Transverse colon (tissue), 4 donors: ENCODE measurements around the gene MAGEA9B. TPM values are rescaled to one million over a fixed set of nuclear protein-coding genes. Genes with fewer than 3 reads are reported as not detected.
"Not testable (repeated sequence)": the region's sequence is repeated elsewhere in the genome, so short reads cannot be mapped to it uniquely, and the experiment has no call there.

Experiments
- DNase-seq: peaks from one replicate; pipeline ENCODE4 v3.0.0-alpha.2; 2019
- H3K27ac ChIP-seq, 4 donors: fragments of 200-600 bp; sonication (generic); 2 replicates each; pipeline ENCODE4 v1.5.1; 2016 to 2018; ENCODE audit warnings: inconsistent platforms in 4 of 4
- H3K27me3 ChIP-seq: fragments of 200-600 bp; sonication (generic); 2 replicates; pipeline ENCODE4 v1.5.1; 2017; ENCODE audit warnings: inconsistent platforms
- H3K36me3 ChIP-seq, 4 donors: fragments of 200-600 bp; sonication (generic); 2 replicates each; pipeline ENCODE4 v1.5.1; 2017 to 2019; ENCODE audit warnings: inconsistent platforms in 4 of 4
- H3K4me1 ChIP-seq, 4 donors: fragments of 200-600 bp; sonication (generic); 2 replicates each; pipeline ENCODE4 v1.5.1; 2017 to 2020; ENCODE audit warnings: inconsistent platforms in 4 of 4
- H3K4me3 ChIP-seq, 4 donors: fragments of 200-600 bp; sonication (generic); 1 replicate in 1 of 4; 2 replicates in 3 of 4; pipeline versions ENCODE4 v1.5.1 to v1.6.1; 2017 to 2019; ENCODE audit warnings: inconsistent platforms in 4 of 4
- H3K9me3 ChIP-seq, 2 donors: fragments of 200-600 bp; sonication (generic); 2 replicates each; pipeline ENCODE4 v1.5.1; 2017 to 2019; ENCODE audit warnings: inconsistent platforms in 2 of 2
- CTCF ChIP-seq, 5 experiments: fragments of 200-600 bp in 3 of 5; fragments of 450-650 bp in 2 of 5; sonication (generic) in 3 of 5; IDR thresholded peaks; 1 replicate in 2 of 5; 2 replicates in 3 of 5; pipeline ENCODE4 v1.5.1; 2016 to 2017; ENCODE audit warnings: antibody characterized with exemption in 5 of 5, inconsistent platforms in 3 of 5, mild to moderate bottlenecking in 2 of 5, moderate library complexity in 1 of 5
- EP300 ChIP-seq: sonication (generic); formaldehyde crosslinking; IDR thresholded peaks from one replicate; pipeline ENCODE4 v1.6.1; 2017; ENCODE audit warnings: antibody characterized with exemption, low read depth
- POLR2A ChIP-seq: fragments of 450-650 bp; IDR thresholded peaks from one replicate; pipeline ENCODE4 v1.6.1; 2016; ENCODE audit warnings: antibody characterized with exemption, mild to moderate bottlenecking, moderate library complexity
- POLR2AphosphoS5 ChIP-seq, 3 donors: sonication (generic); formaldehyde crosslinking; IDR thresholded peaks; one replicate each; pipeline ENCODE4 v1.6.1; 2016; ENCODE audit warnings: antibody characterized with exemption in 3 of 3
- WGBS, 2 donors: methylation state at CpG; one replicate each; pipeline ENCODE4 v1.1.5; 2018; ENCODE audit warnings: low coverage in 1 of 2; 5-methylcytosine and 5-hydroxymethylcytosine counted together
- in situ Hi-C, 4 donors: fragments of 200-750 bp; cut with MboI; loops; one replicate each; pipeline versions ENCODE4 v1.15.0 to v1.15.1; 2017; ENCODE audit warnings: low sequenced_read_pairs in 3 of 4, low pct_ligation_motif_present in 1 of 4, low pct_unique_long_range_greater_than_20kb in 1 of 4
- intact Hi-C: fragments of 100-400 bp; cut with DNase I; formaldehyde crosslinking; loops from one replicate; pipeline ENCODE4 v1.15.1; 2023; ENCODE audit warnings: low total_unique reads
- total RNA-seq, 4 donors: library from RNA; depleted of rRNA; stranded (reverse); fragments of >200 nt; gene quantifications; one replicate each; pipeline ENCODE4 v1.1.0, GENCODE V29; 2016

Gene MAGEA9B
- total RNA-seq, 4 donors from 2014 or later, result not detected

GRCh38 chrX:149629730-149630387, 42.6 kb upstream of the MAGEA9B start:
- TF ChIP-seq EP300, result no peak
- no peak for TF ChIP-seq POLR2AphosphoS5 (IDR thresholded peaks at IDR 0.05)
- TF ChIP-seq POLR2A, result no peak
- TF ChIP-seq CTCF (IDR thresholded peaks at IDR 0.05), result no peak
- DNase-seq, result no peak
- intact Hi-C loops (loop anchor here (5.0 kb wide), 1 partner anchor 427 kb away; no protein-coding TSS in a partner anchor), in situ Hi-C loops (loop anchor here in 1 of 4 donors (25.0 kb wide), 1 partner anchor 118 kb away; the partner anchor contains the start of gene IDS)
- WGBS, 2 donors, result 73 to 100% methylated on average over 2 to 5 of the region's 5 CpGs
- H3K4me1 ChIP-seq, result peaks cover 0 to 15% (median 0%) of the 10 kb centered on the region in 4 donors
- H3K36me3 ChIP-seq, result no peaks in the 10 kb centered on the region
- H3K9me3 ChIP-seq, result no peaks in the 10 kb centered on the region
- H3K27me3 ChIP-seq, result no peaks in the 10 kb centered on the region
- no peak overlapping the region for H3K27ac ChIP-seq
- peak overlapping the region in 1 of 4 donors; percentile 87 for H3K4me3 ChIP-seq

- Histone ChIP-seq H3K4me3 (no peak overlapping the region), H3K27me3 (no peaks in the 10 kb centered on the region), H3K9me3 (no peaks in the 10 kb centered on the region), H3K27ac (no peak overlapping the region), H3K36me3 (no peaks in the 10 kb centered on the region), H3K4me1 (peaks cover 0 to 15% (median 0%) of the 10 kb centered on the region in 4 donors)
- no peak for DNase-seq
- intact Hi-C loops (no loop called here), in situ Hi-C loops (loop anchor here in 1 of 4 donors (25.0 kb wide), 1 partner anchor 116 kb away; the partner anchor contains the start of gene IDS)
- TF ChIP-seq EP300 (no peak), POLR2A (no peak), POLR2AphosphoS5 (IDR thresholded peaks at IDR 0.05) (no peak), CTCF (IDR thresholded peaks at IDR 0.05) (no peak)
- WGBS, 2 donors, result 83% methylated on average over 2 of the region's 2 CpGs; no CpG with 5 or more reads in 1 of the 2 donors
Measured at GRCh38 chrX:149628768-149629167, 41.5 kb upstream of the MAGEA9B start.

GRCh38 chrX:149628280-149628679, 41.0 kb upstream of the MAGEA9B start:
- no peaks in the 10 kb centered on the region for H3K36me3 ChIP-seq
- 86% methylated on average over 3 of the region's 3 CpGs; no CpG with 5 or more reads in 1 of the 2 donors for WGBS, 2 donors
- no peak for DNase-seq
- H3K27me3 ChIP-seq, result no peaks in the 10 kb centered on the region
- no peak for TF ChIP-seq CTCF (IDR thresholded peaks at IDR 0.05)
- no peak for TF ChIP-seq EP300
- no peak for TF ChIP-seq POLR2AphosphoS5 (IDR thresholded peaks at IDR 0.05)
- no peak for TF ChIP-seq POLR2A
- H3K27ac ChIP-seq, result no peak overlapping the region
- in situ Hi-C loops, result loop anchor here in 1 of 4 donors (25.0 kb wide), 1 partner anchor 116 kb away; the partner anchor contains the start of gene IDS
- H3K4me3 ChIP-seq, result no peak overlapping the region
- intact Hi-C loops, result no loop called here
- H3K4me1 ChIP-seq, result peaks cover 0 to 15% (median 0%) of the 10 kb centered on the region in 4 donors
- no peaks in the 10 kb centered on the region for H3K9me3 ChIP-seq

- H3K27me3 ChIP-seq, DNase-seq, H3K9me3 ChIP-seq, H3K4me3 ChIP-seq, H3K27ac ChIP-seq, intact Hi-C loops, H3K36me3 ChIP-seq: not testable (repeated sequence)
- 79 to 90% methylated on average over 3 to 8 of the region's 8 CpGs for WGBS, 2 donors
- H3K4me1 ChIP-seq, result peaks cover 0 to 11% (median 0%) of the 10 kb centered on the region in 4 donors
- in situ Hi-C loops, result loop anchor here in 1 of 4 donors (25.0 kb wide), 1 partner anchor 115 kb away; the partner anchor contains the start of gene IDS
Measured at GRCh38 chrX:149626829-149627228, 39.6 kb upstream of the MAGEA9B start.

- DNase-seq, H3K27me3 ChIP-seq, H3K27ac ChIP-seq, intact Hi-C loops, H3K4me3 ChIP-seq, H3K9me3 ChIP-seq, H3K4me1 ChIP-seq, H3K36me3 ChIP-seq: not testable (repeated sequence)
- in situ Hi-C loops, result loop anchor here in 2 of 4 donors (25.0 kb wide), 1 partner anchor 107 kb away; the partner anchor contains the start of gene IDS (in 2 of the 2)
- 67% methylated on average over 1 of the region's 1 CpG; no CpG with 5 or more reads in 1 of the 2 donors for WGBS, 2 donors
Measured at GRCh38 chrX:149619662-149620061, 32.4 kb upstream of the MAGEA9B start.
